HG03280 (cell line): ENCODE data around the gene KCNV2.
"Not testable (repeated sequence)": the region's sequence is repeated elsewhere in the genome, so short reads cannot be mapped to it uniquely, and the experiment has no call there.

ENCODE experiments used
- ATAC-seq: cut with Tn5 transposase; IDR thresholded peaks from one replicate; pipeline ENCODE4 v1.9.1; 2021; ENCODE audit warnings: mild to moderate bottlenecking, moderate library complexity; ENCODE audit not compliant: unreplicated experiment

KCNV2 gene

GRCh38 chr9:2717385-2717784 is at the start of gene KCNV2:
TSS of gene KCNV2 (plus strand) at chr9:2717510. CDS start at chr9:2717740, 230 bp downstream.
- ATAC-seq: no peak

DNA sequence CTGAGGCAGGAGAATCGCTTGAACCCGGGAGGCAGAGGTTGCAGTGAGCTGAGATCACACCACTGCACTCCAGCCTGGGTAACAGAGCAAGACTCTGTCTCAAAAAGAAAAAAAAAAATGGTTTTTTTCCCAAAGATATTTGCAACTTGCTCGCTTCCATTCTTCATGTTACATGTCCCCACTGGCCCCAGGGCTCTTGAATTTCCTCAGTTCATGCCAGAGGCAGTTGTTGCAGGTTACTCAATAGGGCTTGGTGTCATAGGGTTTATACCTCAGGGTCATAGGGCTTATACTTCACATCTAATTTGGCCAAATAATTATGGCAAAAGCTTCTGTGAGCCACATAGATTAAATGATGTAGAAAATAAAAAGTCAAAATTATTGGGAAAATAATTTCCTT is 44.1 kb upstream of the KCNV2 start:
- ATAC-seq: no peak

DNA sequence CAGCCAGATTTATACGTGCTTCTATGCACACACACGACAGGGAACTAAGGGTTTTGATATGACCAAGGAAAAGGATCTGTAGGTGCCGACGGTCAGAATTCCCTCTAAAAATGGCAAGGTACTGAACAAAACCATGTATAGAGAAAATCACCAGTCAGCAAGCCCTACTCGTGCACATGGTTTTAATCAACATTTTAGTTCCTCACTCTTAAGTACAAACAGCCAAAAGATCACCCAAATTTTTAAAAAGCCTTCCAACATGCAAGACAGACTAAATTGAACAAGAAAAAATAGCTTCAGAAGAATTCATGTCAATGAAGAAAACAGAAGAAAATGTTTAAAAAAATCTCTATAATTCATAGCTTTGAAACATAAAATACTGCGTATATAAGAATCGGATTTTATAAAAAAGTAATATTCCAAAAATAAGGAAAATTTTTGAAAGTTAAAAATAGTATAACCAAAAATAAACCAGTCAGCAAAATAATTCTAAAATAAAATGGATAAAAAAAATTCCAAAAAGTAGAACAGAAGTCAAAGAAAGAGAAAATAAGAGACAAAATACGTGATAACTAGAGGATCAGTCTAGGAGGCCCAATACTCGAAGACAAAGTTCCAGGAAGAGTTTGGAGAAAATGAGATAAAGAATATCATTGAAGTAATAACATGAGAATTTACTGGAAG is 43.0 kb upstream of the KCNV2 start:
- no peak for ATAC-seq

DNA sequence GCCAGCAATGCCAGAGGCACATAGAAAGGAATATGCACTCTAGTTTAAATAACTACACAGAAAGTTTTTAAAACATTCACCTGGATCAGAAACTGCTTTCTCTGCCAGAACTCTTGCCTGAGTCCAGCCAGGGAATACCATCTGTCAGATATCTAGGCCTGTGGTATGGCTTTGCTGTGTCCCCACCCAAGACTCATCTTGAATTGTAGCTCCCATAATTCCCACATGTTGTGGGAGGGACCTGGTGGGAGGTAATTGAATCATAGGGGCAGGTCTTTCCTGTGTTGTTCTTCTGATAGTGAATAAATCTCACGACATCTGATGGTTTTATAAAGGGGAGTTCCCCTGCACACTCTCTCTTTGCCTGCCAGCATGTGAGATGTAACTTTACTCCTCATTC is 41.5 kb upstream of the KCNV2 start:
- ATAC-seq: no peak

DNA sequence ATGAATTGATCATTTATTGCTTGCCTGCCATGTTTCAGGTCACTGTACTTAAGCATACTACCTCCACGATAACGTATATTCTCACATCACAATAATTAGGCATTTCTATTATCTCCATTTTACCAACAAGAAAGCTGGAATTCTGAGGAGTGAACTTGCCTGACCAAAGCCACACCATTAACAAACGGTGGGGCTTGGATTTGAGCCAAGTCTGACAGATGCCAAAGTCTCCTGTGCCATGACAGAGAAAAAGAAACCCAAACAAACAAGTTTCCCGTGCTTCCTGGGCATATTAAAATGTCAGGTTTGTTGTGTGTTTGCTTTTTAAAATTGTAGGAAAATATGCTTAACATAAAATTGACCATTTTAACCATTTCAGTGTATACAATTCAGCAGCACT is 40.8 kb upstream of the KCNV2 start:
- ATAC-seq: no peak

DNA sequence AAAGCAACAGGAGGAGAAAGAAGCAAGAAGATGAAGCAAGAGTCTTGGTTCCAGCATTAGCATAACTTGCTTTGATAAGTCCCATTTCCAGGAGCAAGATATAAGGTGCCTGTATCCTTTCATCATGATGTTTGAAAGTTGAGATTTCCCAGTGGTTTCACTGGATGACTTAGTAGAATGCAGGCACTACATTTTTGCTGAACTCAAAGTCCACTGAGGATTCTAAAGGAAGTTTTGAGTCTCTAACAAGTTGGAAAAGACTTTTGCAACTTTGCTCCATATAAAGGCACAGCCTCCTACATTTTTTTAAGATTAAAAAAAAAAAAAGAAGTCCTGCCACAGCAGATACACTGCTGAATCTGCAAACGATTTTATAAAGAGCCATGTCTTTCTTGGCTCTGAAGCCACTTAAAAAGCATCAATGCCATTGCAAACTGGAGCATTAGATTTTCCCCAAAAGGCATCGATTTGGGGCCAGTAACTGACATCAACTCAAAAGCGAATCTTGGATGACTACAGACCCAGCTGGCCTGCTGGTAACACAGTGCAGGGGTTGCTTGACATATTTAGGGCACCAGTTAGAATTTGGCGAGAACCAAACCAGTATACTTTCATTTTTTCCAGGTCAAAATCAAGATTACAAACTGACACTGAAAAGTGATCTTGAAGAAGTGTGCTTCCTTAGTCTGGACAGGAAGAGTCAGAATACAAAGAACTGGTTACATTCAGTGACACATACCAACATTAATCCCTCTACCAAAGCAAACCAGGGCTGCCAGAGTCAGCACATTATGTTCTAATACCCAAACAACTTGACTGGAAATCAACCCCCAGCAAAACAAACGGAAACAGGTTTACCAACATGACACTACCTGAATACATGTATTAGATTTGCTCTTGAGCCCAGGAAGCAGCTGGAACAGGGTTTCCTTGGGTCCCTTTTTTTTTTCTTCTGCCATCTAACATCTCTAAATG is 39.1 kb upstream of the KCNV2 start:
- no peak for ATAC-seq

DNA sequence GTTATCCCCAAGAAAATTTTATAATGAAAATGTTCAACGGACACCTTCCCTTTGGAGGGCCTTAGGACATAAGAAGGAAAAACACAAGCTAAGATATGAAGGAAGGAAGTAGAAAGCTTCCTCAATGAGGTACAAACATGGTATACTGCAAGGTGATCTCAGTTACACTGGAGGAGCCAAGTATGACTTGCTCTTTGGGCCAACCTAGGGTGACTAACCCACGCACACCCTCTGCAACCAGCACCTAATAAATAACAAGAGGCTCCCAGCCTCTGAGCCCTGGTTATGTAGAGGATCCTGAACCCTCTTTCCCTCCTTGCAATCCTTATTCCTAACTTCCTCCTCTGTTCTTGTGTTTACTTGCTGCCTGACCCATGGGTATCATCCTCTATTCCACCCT is 38.3 kb upstream of the KCNV2 start:
- no peak for ATAC-seq

DNA sequence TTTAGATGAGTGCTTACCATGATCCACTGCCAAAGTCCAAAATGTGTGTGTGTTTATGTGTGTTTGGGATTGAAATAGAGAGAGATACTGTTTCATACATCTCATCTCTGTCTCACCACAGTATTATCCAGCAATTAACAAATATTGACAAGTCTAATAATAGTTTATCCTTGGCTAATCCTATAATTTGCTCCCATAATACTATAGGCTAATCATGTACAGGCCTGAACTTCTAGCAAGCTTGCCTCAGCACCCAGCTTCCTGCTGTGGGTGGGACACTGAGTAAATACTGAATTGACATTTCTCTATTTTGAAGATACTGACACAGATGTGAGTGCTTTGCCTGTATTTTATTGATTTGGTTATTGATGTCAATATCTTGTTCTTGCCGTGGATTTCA is 35.3 kb upstream of the KCNV2 start:
- no peak for ATAC-seq

- no peak for ATAC-seq
These were observed 30.4 kb upstream of the KCNV2 start for GRCh38 chr9:2686911-2687310.

GRCh38 chr9:2688636-2689035 is 28.7 kb upstream of the KCNV2 start:
- no peak for ATAC-seq

DNA sequence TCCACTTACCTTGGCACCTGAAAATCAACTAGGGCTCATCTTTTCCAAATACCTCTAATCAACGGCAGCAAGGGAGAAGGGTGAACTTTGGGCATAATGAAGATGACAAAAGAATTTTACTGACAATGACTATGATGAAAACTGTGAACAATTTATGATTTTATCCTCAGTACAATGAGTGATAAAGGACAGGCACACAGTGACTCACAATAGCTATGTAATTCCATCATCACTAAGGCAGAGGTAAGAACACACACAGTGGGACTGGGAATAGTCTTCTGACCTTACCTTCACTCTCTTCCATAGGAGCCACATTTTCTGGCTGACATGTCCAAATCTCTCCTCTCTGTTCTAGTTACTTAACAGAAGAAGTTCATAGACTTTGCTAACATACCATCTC is 26.1 kb upstream of the KCNV2 start:
- ATAC-seq: no peak

DNA sequence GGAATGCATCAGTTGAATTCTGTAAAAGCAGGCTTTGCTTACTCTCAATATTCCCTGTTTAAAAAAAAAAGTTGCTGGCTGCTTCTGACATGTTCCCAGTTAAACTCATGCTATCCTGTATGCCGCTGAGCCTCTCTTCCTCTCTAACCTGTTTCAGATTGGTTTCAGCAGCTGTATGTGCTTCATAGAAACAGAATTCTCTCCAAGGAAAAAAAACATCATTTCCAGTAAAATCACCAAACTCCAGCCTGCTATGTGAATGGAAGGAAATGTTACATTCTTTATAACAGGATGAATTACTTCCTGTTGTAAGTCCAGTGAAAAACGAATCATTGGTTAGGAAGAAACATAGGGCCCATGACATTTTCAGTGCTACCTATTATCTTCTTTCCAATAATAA is 25.7 kb upstream of the KCNV2 start:
- no peak for ATAC-seq

- ATAC-seq: no peak
These were observed 24.3 kb upstream of the KCNV2 start for GRCh38 chr9:2693056-2693455.

DNA sequence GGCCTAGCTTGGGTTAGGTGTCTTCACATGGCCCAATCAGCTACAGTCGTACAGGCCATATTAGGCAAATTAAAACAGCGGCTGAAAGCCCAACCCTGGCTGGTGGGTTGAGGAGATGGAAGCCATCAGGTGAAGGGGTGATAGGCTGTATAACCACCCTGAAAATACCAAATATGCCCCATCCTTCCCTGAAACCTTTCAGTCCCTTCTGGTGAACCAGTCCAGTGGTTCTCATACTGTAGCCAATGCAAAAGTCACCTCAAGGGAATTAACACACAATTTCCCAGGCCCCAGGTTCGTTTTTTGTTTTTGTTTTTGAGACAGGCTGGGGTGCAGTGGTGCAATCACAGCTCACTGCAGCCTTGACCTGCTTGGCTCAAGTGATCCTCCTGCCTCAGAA is 19.8 kb upstream of the KCNV2 start:
- ATAC-seq: no peak

DNA sequence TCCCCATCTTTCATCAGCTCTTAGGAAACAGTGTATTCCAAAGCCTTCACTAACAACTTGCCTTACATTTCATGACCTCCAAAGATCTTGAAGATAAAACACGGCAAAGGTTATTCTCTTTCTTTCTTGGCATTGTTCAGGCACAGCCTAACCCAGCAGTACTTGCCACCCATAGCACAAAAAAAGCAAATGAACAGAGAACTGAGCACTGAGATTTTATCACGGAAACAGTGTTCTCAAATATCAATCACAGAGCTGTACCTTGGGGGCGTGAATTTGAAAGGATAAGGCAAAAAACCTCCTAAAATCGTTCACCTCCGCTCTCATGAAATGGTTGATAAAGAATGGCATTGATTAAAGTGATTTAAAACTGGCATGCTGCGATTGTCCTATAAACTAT is 16.9 kb upstream of the KCNV2 start:
- no peak for ATAC-seq

GRCh38 chr9:2700909-2701550 is 16.3 kb upstream of the KCNV2 start:
- ATAC-seq: no peak

- ATAC-seq: no peak
These were observed 12.8 kb upstream of the KCNV2 start for GRCh38 chr9:2704504-2704903.

- ATAC-seq: not testable (repeated sequence)
These were observed 10.1 kb upstream of the KCNV2 start for GRCh38 chr9:2707256-2707655.

DNA sequence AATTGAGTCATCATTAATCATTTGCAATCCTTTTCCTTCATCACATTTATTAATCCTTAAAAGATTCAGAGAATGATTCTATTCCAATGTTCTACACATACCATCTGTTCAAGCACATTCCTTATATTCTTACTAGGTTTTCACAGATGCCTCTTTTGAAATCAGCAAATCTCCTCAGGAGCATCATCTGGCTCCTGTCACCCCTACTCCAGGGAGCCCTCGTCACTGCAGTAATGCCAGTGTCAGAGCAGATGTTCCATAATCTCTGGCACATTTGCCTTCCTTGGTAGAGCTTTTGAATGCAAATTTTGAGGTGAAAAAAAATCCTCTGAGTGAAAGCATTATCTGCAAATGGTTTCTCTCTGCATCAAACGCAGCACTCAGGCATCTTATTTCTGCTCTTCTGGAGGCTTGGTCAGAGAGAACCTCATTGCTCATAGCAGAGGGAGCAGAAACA is 7.6 kb upstream of the KCNV2 start:
- no peak for ATAC-seq

- ATAC-seq: no peak
These were observed 5.6 kb upstream of the KCNV2 start for GRCh38 chr9:2711716-2712115.

DNA sequence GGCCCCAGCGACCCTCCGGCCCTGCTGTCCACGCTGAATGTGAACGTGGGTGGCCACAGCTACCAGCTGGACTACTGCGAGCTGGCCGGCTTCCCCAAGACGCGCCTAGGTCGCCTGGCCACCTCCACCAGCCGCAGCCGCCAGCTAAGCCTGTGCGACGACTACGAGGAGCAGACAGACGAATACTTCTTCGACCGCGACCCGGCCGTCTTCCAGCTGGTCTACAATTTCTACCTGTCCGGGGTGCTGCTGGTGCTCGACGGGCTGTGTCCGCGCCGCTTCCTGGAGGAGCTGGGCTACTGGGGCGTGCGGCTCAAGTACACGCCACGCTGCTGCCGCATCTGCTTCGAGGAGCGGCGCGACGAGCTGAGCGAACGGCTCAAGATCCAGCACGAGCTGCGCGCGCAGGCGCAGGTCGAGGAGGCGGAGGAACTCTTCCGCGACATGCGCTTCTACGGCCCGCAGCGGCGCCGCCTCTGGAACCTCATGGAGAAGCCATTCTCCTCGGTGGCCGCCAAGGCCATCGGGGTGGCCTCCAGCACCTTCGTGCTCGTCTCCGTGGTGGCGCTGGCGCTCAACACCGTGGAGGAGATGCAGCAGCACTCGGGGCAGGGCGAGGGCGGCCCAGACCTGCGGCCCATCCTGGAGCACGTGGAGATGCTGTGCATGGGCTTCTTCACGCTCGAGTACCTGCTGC is 839 bp downstream of the KCNV2 start:
- ATAC-seq: no peak
